ENCODE data around the gene NPAS2.

The NPAS2 gene

GRCh38 chr2:100882645-100883613 is 63.0 kb downstream of the NPAS2 start:
- Histone ChIP-seq H3K79me2 (ENCODE audit: low read length) (no peaks in the 10 kb centered on the region), H3K9ac (ENCODE audit: low read length) (no peak overlapping the region), H3K27me3 (ENCODE audit: low read depth, low read length) (0 out of 2 replicates have a peak, but pooled peaks cover 2% of the 10 kb centered on the region), H3K27ac (ENCODE audit: low read length) (no peak overlapping the region), H2AFZ (ENCODE audit: low read depth, low read length) (no peak overlapping the region), H3K36me3 (replicated peaks; ENCODE audit: low read depth, low read length) (no peaks in the 10 kb centered on the region), H3K4me3 (ENCODE audit: low read length) (no peak overlapping the region), H4K20me1 (ENCODE audit: insufficient read depth, low read length) (no peaks in the 10 kb centered on the region), H3K4me1 (ENCODE audit: low read length) (peaks cover 18% of the 10 kb centered on the region), H3K9me3 (ENCODE audit: insufficient read depth, low read length) (no peaks in the 10 kb centered on the region), H3K4me2 (ENCODE audit: low read length) (peak overlapping the region; percentile 58)
- TF ChIP-seq EZH2phosphoT487 (IDR thresholded peaks at IDR 0.05; ENCODE audit: low read depth) (no peak), CTCF (IDR thresholded peaks at IDR 0.05; ENCODE audit: low read depth, low read length) (no peak)

GRCh38 chr2:100884145-100884621 is 64.2 kb downstream of the NPAS2 start:
- no peaks in the 10 kb centered on the region for H3K36me3 ChIP-seq (replicated peaks; ENCODE audit: low read depth, low read length)
- H3K27me3 ChIP-seq (ENCODE audit: low read depth, low read length), result 0 out of 2 replicates have a peak, but pooled peaks cover 2% of the 10 kb centered on the region
- H3K79me2 ChIP-seq (ENCODE audit: low read length), result no peaks in the 10 kb centered on the region
- peak overlapping the region; percentile 82; the same call in 1 of the 2 replicates for H2AFZ ChIP-seq (ENCODE audit: low read depth, low read length)
- TF ChIP-seq EZH2phosphoT487 (IDR thresholded peaks at IDR 0.05; ENCODE audit: low read depth) (no peak), CTCF (IDR thresholded peaks at IDR 0.05; ENCODE audit: low read depth, low read length) (no peak)
- H3K4me3 ChIP-seq (ENCODE audit: low read length), result peak overlapping the region; percentile 1; the same call in 1 of the 2 replicates
- peak overlapping the region; percentile 58 for H3K4me2 ChIP-seq (ENCODE audit: low read length)
- no peaks in the 10 kb centered on the region for H3K9me3 ChIP-seq (ENCODE audit: insufficient read depth, low read length)
- no peak overlapping the region for H3K9ac ChIP-seq (ENCODE audit: low read length)
- peaks cover 18% of the 10 kb centered on the region for H3K4me1 ChIP-seq (ENCODE audit: low read length)
- H3K27ac ChIP-seq (ENCODE audit: low read length), result no peak overlapping the region
- H4K20me1 ChIP-seq (ENCODE audit: insufficient read depth, low read length), result no peaks in the 10 kb centered on the region

- Histone ChIP-seq H3K27me3 (ENCODE audit: low read depth, low read length) (0 out of 2 replicates have a peak, but pooled peaks cover 2% of the 10 kb centered on the region), H4K20me1 (ENCODE audit: insufficient read depth, low read length) (no peaks in the 10 kb centered on the region), H3K4me1 (ENCODE audit: low read length) (peaks cover 18% of the 10 kb centered on the region), H3K4me2 (ENCODE audit: low read length) (no peak overlapping the region), H3K4me3 (ENCODE audit: low read length) (no peak overlapping the region), H3K79me2 (ENCODE audit: low read length) (no peaks in the 10 kb centered on the region), H3K36me3 (replicated peaks; ENCODE audit: low read depth, low read length) (no peaks in the 10 kb centered on the region), H2AFZ (ENCODE audit: low read depth, low read length) (no peak overlapping the region), H3K9ac (ENCODE audit: low read length) (no peak overlapping the region), H3K27ac (ENCODE audit: low read length) (no peak overlapping the region), H3K9me3 (ENCODE audit: insufficient read depth, low read length) (no peaks in the 10 kb centered on the region)
- TF ChIP-seq EZH2phosphoT487 (IDR thresholded peaks at IDR 0.05; ENCODE audit: low read depth), result no peak
- TF ChIP-seq CTCF (IDR thresholded peaks at IDR 0.05; ENCODE audit: low read depth, low read length), result no peak
Measured at GRCh38 chr2:100886085-100886484, 66.1 kb downstream of the NPAS2 start.

GRCh38 chr2:100887039-100887578 is 67.2 kb downstream of the NPAS2 start:
- no peak overlapping the region for H3K27ac ChIP-seq (ENCODE audit: low read length)

More at GRCh38 chr2:100887039-100887578, 67.2 kb downstream of the NPAS2 start:
- TF ChIP-seq CTCF (IDR thresholded peaks at IDR 0.05; ENCODE audit: low read depth, low read length), result no peak
- no peak for TF ChIP-seq EZH2phosphoT487 (IDR thresholded peaks at IDR 0.05; ENCODE audit: low read depth)
- Histone ChIP-seq H3K9ac (ENCODE audit: low read length) (no peak overlapping the region), H2AFZ (ENCODE audit: low read depth, low read length) (no peak overlapping the region), H3K79me2 (ENCODE audit: low read length) (no peaks in the 10 kb centered on the region), H3K4me3 (ENCODE audit: low read length) (no peak overlapping the region), H3K4me2 (ENCODE audit: low read length) (no peak overlapping the region), H3K36me3 (replicated peaks; ENCODE audit: low read depth, low read length) (no peaks in the 10 kb centered on the region), H3K27me3 (ENCODE audit: low read depth, low read length) (0 out of 2 replicates have a peak, but pooled peaks cover 2% of the 10 kb centered on the region), H3K9me3 (ENCODE audit: insufficient read depth, low read length) (no peaks in the 10 kb centered on the region), H4K20me1 (ENCODE audit: insufficient read depth, low read length) (no peaks in the 10 kb centered on the region), H3K4me1 (ENCODE audit: low read length) (peaks cover 18% of the 10 kb centered on the region)
